Lower lobe of right lung (tissue), 2 donors: ENCODE data around the gene ASB18. TPM values are rescaled to one million over a fixed set of nuclear protein-coding genes. Genes with fewer than 3 reads are reported as not detected.

Experiments
- ATAC-seq, 2 donors: fragments of 200-7000 bp; cut with Tn5 transposase; one replicate each; pipeline ENCODE4 v1.9.1; 2020 to 2022; ENCODE audit warnings: mild to moderate bottlenecking in 2 of 2, moderate library complexity in 2 of 2
- DNase-seq: peaks from one replicate; pipeline ENCODE4 v3.0.0-alpha.2; 2020
- H3K27ac ChIP-seq: fragments of 200-600 bp; one replicate; pipeline ENCODE4 v1.8.0; 2022
- H3K27me3 ChIP-seq: fragments of 200-600 bp; one replicate; pipeline ENCODE4 v1.8.0; 2022; ENCODE audit warnings: low read depth
- H3K36me3 ChIP-seq: fragments of 200-600 bp; one replicate; pipeline ENCODE4 v1.8.0; 2022; ENCODE audit warnings: mild to moderate bottlenecking
- H3K4me1 ChIP-seq: fragments of 200-600 bp; one replicate; pipeline ENCODE4 v1.8.0; 2022
- H3K4me3 ChIP-seq: fragments of 200-600 bp; one replicate; pipeline ENCODE4 v1.8.0; 2022; ENCODE audit warnings: mild to moderate bottlenecking
- H3K9me3 ChIP-seq: fragments of 200-600 bp; one replicate; pipeline ENCODE4 v1.8.0; 2022
- CTCF ChIP-seq: fragments of 200-600 bp; IDR thresholded peaks from one replicate; pipeline ENCODE4 v1.8.0; 2022; ENCODE audit warnings: antibody characterized with exemption, mild to moderate bottlenecking
- intact Hi-C: fragments of 100-400 bp; cut with DNase I; formaldehyde crosslinking; loops from one replicate; pipeline ENCODE4 v1.11.0; 2022
- total RNA-seq: library from RNA; stranded (reverse); fragmentation: NEBNext Ultra II Directional; extraction: Animal tissue kit (Norgen Biotek cat#: 25700); gene quantifications from one replicate; pipeline ENCODE4 v1.2.1, GENCODE V29; 2021
- donor health status: DM: no; HTN: yes; CAD: no; lungs with severe emphysema.

ASB18 gene
- total RNA-seq, 1 donor from 2014 or later: not detected

- ATAC-seq (no peak), DNase-seq (no peak)
- Histone ChIP-seq H3K9me3 (no peaks in the 10 kb centered on the region), H3K27me3 (no peaks in the 10 kb centered on the region), H3K4me1 (no peaks in the 10 kb centered on the region), H3K27ac (no peak overlapping the region), H3K4me3 (no peak overlapping the region), H3K36me3 (no peaks in the 10 kb centered on the region)
- intact Hi-C loops: no loop called here
- no peak for TF ChIP-seq CTCF
These were observed 34.8 kb upstream of the ASB18 start for GRCh38 chr2:236298924-236299475.

GRCh38 chr2:236295481-236295880, 31.3 kb upstream of the ASB18 start:
- DNase-seq: no peak
- no peak for ATAC-seq
- intact Hi-C loops: no loop called here

GRCh38 chr2:236294647-236295046, 30.4 kb upstream of the ASB18 start:
- H3K27me3 ChIP-seq: no peaks in the 10 kb centered on the region
- no peak overlapping the region for H3K4me3 ChIP-seq
- intact Hi-C loops: no loop called here
- no peaks in the 10 kb centered on the region for H3K36me3 ChIP-seq
- no peak for DNase-seq
- no peak overlapping the region for H3K27ac ChIP-seq
- TF ChIP-seq CTCF: no peak
- H3K4me1 ChIP-seq: no peaks in the 10 kb centered on the region
- no peak for ATAC-seq
- no peaks in the 10 kb centered on the region for H3K9me3 ChIP-seq

More at GRCh38 chr2:236295481-236295880, 31.3 kb upstream of the ASB18 start:
- H3K4me1 ChIP-seq: no peaks in the 10 kb centered on the region
- H3K27ac ChIP-seq: no peak overlapping the region
- no peak overlapping the region for H3K4me3 ChIP-seq
- H3K27me3 ChIP-seq: no peaks in the 10 kb centered on the region
- no peaks in the 10 kb centered on the region for H3K9me3 ChIP-seq
- no peak for TF ChIP-seq CTCF
- no peaks in the 10 kb centered on the region for H3K36me3 ChIP-seq

GRCh38 chr2:236293241-236293810, 29.1 kb upstream of the ASB18 start:
- Histone ChIP-seq H3K36me3 (no peaks in the 10 kb centered on the region), H3K9me3 (no peaks in the 10 kb centered on the region), H3K27ac (no peak overlapping the region), H3K27me3 (no peaks in the 10 kb centered on the region), H3K4me3 (no peak overlapping the region), H3K4me1 (no peaks in the 10 kb centered on the region)
- no peak for TF ChIP-seq CTCF
- peak in 1 of 2 donors; percentile 29 for ATAC-seq
- DNase-seq: no peak
- intact Hi-C loops: no loop called here

- TF ChIP-seq CTCF: no peak
These were observed 27.7 kb upstream of the ASB18 start for GRCh38 chr2:236291911-236292310.

More at GRCh38 chr2:236291911-236292310, 27.7 kb upstream of the ASB18 start:
- Histone ChIP-seq H3K4me1 (no peaks in the 10 kb centered on the region), H3K4me3 (no peak overlapping the region), H3K9me3 (no peaks in the 10 kb centered on the region), H3K36me3 (no peaks in the 10 kb centered on the region), H3K27me3 (no peaks in the 10 kb centered on the region), H3K27ac (no peak overlapping the region)
- ATAC-seq (no peak), DNase-seq (no peak)
- intact Hi-C loops: no loop called here
